Nephron (organoid): ENCODE results near the gene ADCY4.

ENCODE experiments used
- H3K27ac Mint-ChIP-seq, 3 experiments: 2 replicates each; pipeline ENCODE4 v1.8.0; 2020; ENCODE audit warnings: mixed read lengths in 3 of 3, mild to moderate bottlenecking in 2 of 3, moderate library complexity in 1 of 3
- H3K27me3 Mint-ChIP-seq: 2 replicates; pipeline ENCODE4 v1.8.0; 2021; ENCODE audit warnings: low read depth, mild to moderate bottlenecking, moderate library complexity, mixed read lengths
- H3K36me3 Mint-ChIP-seq: 2 replicates; pipeline ENCODE4 v1.8.0; 2020; ENCODE audit warnings: low read depth, mixed read lengths
- H3K4me1 Mint-ChIP-seq: 2 replicates; pipeline ENCODE4 v1.8.0; 2020; ENCODE audit warnings: mixed read lengths
- H3K4me3 Mint-ChIP-seq, 3 experiments: 2 replicates each; pipeline ENCODE4 v1.8.0; 2020; ENCODE audit warnings: mild to moderate bottlenecking in 3 of 3, mixed read lengths in 3 of 3, moderate library complexity in 2 of 3
- H3K9me3 Mint-ChIP-seq: 2 replicates; pipeline ENCODE4 v1.8.0; 2020; ENCODE audit warnings: mixed read lengths
- CTCF ChIP-seq, 3 experiments: fragments of 200-600 bp; sonication (generic); IDR thresholded peaks; one replicate each; pipeline ENCODE4 v1.5.0; 2021; ENCODE audit warnings: antibody characterized with exemption in 3 of 3; ENCODE audit not compliant: unreplicated experiment in 3 of 3

Gene ADCY4

GRCh38 chr14:24321212-24321975 lies 13.5 kb downstream of the ADCY4 start:
- H3K27ac Mint-ChIP-seq = no peak overlapping the region
- no peaks in the 10 kb centered on the region for H3K4me1 Mint-ChIP-seq
- no peaks in the 10 kb centered on the region for H3K9me3 Mint-ChIP-seq
- peaks cover 12% of the 10 kb centered on the region for H3K27me3 Mint-ChIP-seq
- no peak overlapping the region for H3K4me3 Mint-ChIP-seq
- no peak for TF ChIP-seq CTCF (IDR thresholded peaks at IDR 0.05; ENCODE audit: unreplicated experiment in 3 of 3)
- no peaks in the 10 kb centered on the region for H3K36me3 Mint-ChIP-seq

- peaks cover under 1% of the 10 kb centered on the region for H3K36me3 Mint-ChIP-seq
- H3K9me3 Mint-ChIP-seq = no peaks in the 10 kb centered on the region
- peaks cover 12% of the 10 kb centered on the region for H3K27me3 Mint-ChIP-seq
- no peaks in the 10 kb centered on the region for H3K4me1 Mint-ChIP-seq
- no peak for TF ChIP-seq CTCF (IDR thresholded peaks at IDR 0.05; ENCODE audit: unreplicated experiment in 3 of 3)
- H3K4me3 Mint-ChIP-seq = no peak overlapping the region
- no peak overlapping the region for H3K27ac Mint-ChIP-seq
Measured at GRCh38 chr14:24317141-24317928, 17.5 kb downstream of the ADCY4 start.

- no peak overlapping the region for H3K4me3 Mint-ChIP-seq
- peaks cover 3% of the 10 kb centered on the region for H3K36me3 Mint-ChIP-seq
- no peaks in the 10 kb centered on the region for H3K4me1 Mint-ChIP-seq
- no peak for TF ChIP-seq CTCF (IDR thresholded peaks at IDR 0.05; ENCODE audit: unreplicated experiment in 3 of 3)
- peaks cover 9% of the 10 kb centered on the region for H3K27me3 Mint-ChIP-seq
- H3K9me3 Mint-ChIP-seq = no peaks in the 10 kb centered on the region
- H3K27ac Mint-ChIP-seq = no peak overlapping the region
Measured at GRCh38 chr14:24316597-24316950, 18.3 kb downstream of the ADCY4 start.

- no peaks in the 10 kb centered on the region for H3K9me3 Mint-ChIP-seq
- no peak overlapping the region for H3K4me3 Mint-ChIP-seq
- peaks cover 3% of the 10 kb centered on the region for H3K36me3 Mint-ChIP-seq
- peaks cover 8% of the 10 kb centered on the region for H3K27me3 Mint-ChIP-seq
- no peak for TF ChIP-seq CTCF (IDR thresholded peaks at IDR 0.05; ENCODE audit: unreplicated experiment in 3 of 3)
- no peak overlapping the region for H3K27ac Mint-ChIP-seq
- no peaks in the 10 kb centered on the region for H3K4me1 Mint-ChIP-seq
Measured at GRCh38 chr14:24315807-24316596, 18.9 kb downstream of the ADCY4 start.

- TF ChIP-seq CTCF (IDR thresholded peaks at IDR 0.05; ENCODE audit: unreplicated experiment in 3 of 3) = no peak
- peaks cover 8% of the 10 kb centered on the region for H3K27me3 Mint-ChIP-seq
Measured at GRCh38 chr14:24315243-24315806, 19.5 kb downstream of the ADCY4 start.

More at GRCh38 chr14:24315243-24315806, 19.5 kb downstream of the ADCY4 start:
- Mint-ChIP-seq H3K27ac (no peak overlapping the region), H3K9me3 (no peaks in the 10 kb centered on the region), H3K4me3 (no peak overlapping the region), H3K4me1 (no peaks in the 10 kb centered on the region), H3K36me3 (peaks cover 3% of the 10 kb centered on the region)
